NCI-H748 treated with DMSO at 0.1 percent for 48 hours (cell line): Measurements from ENCODE around the gene GLT6D1.

Experiments used
- DNase-seq: peaks from one replicate; lab custom pipeline; 2025; lab: John Stamatoyannopoulos, UW

The GLT6D1 gene

GRCh38 chr9:135622415-135623020 is 16.8 kb downstream of the GLT6D1 start:
- DNase-seq: no peak

GRCh38 chr9:135620558-135620957 is 18.8 kb downstream of the GLT6D1 start:
- DNase-seq: no peak

- DNase-seq: peak; percentile 36
These were observed 19.8 kb downstream of the GLT6D1 start for GRCh38 chr9:135619599-135619886.

GRCh38 chr9:135618866-135619598 is 20.3 kb downstream of the GLT6D1 start:
- no peak for DNase-seq

- no peak for DNase-seq
These were observed 21.3 kb downstream of the GLT6D1 start for GRCh38 chr9:135617991-135618411.

DNA sequence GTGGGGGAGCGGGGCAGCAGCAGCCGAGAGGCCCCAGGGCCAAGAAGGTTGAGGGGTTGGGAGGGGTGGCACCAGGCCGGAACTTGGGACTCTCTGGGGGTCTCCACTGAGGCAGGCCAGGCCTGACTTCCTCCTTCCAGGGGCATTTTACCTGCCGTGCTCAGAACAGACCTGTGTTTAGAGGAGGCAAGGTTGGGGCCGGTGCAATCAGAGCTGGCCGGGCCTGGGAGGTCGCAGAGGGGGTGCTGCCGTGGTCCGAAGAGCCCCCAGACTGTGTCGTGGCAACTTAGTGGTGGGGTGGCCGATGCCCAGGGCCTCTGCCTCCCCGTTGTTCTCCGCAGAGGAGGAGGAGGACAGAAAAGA is 21.8 kb downstream of the GLT6D1 start:
- DNase-seq: no peak

DNA sequence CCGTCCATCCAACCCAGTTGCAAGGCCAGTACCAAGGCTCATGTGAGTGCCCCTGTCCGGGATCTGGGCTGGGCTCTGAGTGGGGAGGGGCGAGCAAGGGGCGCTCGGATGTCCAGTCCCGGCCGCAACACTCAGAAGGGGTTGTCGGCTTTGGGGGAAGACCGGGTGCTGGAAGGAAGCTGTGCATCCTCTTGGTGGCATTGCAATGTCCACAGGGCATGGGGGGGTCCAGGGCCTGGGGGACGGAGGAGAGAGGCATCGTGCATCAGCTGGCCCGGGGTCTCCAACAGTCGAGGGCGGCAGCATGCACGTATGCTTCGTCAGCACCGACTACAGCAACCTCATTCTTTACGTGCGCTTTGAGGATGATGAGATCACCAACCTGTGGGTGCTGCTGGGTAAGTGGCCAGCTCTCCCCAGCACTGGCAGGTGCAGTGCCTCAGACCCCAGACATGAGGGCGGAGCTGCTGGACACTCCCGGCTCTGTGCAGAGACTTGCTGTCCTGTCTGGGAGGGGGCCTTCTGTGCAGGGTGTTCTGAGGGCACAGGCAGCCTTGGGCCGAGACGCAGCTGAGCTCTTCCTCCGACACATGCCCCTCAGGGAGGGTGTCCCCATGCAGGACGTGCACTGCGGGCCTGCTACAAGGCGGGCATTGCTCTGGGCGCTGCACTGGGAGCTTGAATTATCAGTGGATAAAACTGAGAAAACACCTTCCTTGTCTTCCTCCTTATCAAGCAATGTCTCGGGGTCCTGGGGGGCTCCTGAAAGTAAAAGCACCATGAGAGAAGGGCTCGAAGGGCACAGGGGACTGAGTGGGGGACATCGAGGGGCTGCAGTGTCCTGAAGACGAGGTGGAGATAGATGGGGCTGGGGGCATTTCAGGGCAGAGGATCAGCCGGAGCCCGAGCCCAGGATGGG is 22.5 kb downstream of the GLT6D1 start:
- DNase-seq: no peak

DNA sequence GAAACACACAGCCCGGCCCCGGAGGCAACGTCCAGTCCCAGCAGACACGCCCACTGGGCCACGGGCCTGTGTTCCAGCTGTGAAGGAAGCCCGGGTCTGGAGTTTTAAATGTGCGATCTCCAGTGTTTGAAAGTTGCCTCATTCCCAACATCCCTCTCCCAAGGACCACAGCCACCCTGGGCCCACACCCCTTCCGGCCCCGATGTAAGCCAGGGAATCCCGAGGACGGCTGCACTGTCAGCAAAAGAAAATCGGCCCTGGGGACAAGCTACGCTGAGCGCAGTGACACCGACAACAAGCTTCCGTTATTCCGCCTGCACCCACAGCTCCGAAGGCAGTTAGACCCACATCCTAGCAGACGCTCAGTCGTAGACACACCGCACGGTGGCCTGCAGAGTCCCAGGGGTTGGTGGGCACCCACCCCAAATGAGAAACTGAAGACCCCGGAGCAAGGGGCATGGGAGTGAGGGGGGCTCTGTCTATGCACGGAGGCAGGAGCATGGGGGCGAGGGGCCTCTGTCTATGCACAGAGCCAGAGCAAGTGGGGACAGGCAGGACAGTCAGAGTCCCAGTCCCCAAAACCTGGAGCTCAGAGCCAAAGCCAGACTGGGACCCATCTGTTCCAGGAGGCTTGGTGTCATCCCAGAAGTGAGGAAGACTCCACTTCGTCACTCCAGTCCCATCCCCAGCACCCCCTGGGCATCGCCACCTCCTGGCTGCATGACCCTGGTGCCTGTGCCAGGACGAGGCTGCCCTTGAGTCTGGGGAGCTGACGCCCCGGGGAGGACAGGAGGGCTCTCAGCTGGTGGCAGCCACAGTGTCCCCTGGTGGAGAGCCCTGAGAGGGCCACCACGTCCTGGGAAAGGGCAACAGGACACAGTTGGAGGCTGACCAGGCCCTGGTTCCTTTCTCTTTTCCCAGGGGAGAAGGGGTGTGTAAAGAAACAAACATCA is 23.4 kb downstream of the GLT6D1 start:
- DNase-seq: no peak

DNA sequence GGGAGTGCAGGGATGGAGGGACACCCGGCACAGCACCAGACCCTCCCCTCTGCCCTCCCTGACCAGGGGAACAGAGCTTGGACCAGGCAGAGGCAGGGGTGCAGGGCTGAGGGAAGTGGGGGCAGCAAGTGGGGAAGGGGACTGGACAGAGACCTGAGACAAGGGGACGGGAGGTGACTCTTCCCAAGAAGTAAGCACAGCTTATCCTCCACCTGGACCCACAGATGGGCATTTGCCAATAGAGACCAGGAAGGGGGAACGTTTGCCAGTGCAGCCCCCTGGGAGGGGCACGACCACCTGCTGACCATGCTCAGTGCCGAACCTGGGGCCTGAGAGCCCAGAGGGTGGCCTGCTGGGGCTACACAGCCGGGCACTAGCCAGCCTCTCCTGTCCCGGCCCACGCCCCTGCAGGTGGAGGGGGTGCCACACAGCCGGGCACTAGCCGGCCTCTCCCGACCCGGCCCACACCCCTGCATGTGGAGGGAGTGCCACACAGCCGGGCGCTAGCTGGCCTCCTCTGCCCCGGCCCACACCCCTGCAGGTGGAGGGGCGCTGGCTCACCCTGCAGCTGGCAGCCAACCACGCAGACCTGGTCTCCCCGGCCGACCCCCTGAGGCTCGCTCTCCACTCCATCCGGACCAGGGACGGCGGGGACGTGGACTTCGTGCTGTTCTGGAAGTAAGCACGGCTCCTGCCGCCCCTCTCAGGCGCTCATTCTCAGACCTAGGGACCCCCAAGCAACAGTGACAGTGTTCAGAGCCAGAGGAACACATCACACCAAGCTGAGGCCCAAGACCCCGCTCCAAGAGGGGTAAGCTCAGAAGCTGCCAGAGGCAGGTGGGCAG is 24.3 kb downstream of the GLT6D1 start:
- DNase-seq: no peak

DNA sequence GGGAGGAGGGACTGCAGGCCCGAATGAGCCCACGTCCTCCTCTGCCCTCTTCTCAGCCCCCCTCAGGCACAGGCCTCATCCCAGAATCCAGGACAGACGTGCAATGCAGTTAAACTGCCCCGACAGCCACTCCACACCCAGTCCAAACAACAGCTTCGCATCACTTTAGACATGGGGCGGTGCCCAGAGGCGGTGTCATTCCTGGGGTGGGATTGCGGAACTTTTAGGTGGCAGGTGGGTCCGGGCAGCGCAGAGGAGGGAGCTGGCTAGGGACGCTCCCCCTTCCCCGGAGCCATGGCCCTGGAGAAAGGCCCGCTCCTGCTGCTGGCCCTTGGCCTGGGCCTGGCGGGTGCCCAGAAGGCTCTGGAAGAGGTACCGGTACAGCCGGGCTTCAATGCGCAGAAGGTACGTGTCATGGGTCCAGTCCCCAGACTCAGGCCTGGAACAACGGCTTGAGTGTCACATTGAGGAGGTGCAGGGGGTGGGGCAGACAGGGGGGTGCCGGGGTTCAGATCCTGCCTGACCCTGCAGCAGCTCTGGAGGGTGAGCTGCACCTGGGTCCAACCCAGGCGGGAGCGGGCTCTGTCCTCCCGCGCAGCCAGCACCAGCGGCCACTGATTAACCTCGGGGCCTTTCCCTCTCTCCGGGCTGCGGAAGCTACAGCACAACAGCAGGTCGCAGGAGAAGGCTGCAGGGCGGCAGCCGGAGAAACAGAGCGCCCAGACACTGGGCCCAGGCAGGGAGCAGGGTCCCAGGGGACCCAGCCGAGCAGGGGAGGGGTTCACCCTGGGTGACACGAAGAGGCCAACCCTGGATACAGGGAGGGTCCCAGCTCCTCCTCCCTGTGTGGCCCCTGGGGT is 25.2 kb downstream of the GLT6D1 start:
- DNase-seq: no peak

GRCh38 chr9:135612981-135613910 is 26.1 kb downstream of the GLT6D1 start:
- DNase-seq: no peak

DNA sequence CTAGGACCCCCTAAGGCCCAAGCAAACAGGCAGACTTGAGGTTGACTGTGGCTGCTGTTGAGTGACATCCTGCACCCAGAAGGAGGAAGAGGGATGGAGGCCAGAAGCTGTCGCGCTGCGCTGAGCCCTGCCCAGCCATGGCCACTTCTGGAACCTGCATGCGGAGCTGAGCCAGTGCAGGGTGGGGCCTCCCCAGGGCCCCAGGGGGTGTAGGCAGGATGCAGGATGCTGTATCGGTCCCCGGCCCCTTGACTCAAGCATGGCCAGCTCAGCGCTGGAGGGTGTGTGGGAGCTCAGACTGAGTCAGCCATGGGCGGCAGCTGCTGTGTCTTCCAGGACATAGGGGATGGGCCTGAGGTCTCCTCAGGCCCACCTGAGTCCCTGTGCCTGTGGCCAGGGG is 26.9 kb downstream of the GLT6D1 start:
- DNase-seq: no peak

GRCh38 chr9:135611875-135612209 is 27.5 kb downstream of the GLT6D1 start:
- no peak for DNase-seq

- no peak for DNase-seq
These were observed 28.0 kb downstream of the GLT6D1 start for GRCh38 chr9:135611142-135611874.

- no peak for DNase-seq
These were observed 28.8 kb downstream of the GLT6D1 start for GRCh38 chr9:135610290-135611141.

- no peak for DNase-seq
These were observed 29.9 kb downstream of the GLT6D1 start for GRCh38 chr9:135609366-135609955.

GRCh38 chr9:135608999-135609317 is 30.4 kb downstream of the GLT6D1 start:
- DNase-seq: no peak
